HG03521 (cell line): ENCODE data around the gene ATP5F1D.

ENCODE experiments used
- ATAC-seq: cut with Tn5 transposase; IDR thresholded peaks from one replicate; pipeline ENCODE4 v1.9.1; 2021; ENCODE audit warnings: mild to moderate bottlenecking, moderate library complexity; ENCODE audit not compliant: unreplicated experiment

The ATP5F1D gene

DNA sequence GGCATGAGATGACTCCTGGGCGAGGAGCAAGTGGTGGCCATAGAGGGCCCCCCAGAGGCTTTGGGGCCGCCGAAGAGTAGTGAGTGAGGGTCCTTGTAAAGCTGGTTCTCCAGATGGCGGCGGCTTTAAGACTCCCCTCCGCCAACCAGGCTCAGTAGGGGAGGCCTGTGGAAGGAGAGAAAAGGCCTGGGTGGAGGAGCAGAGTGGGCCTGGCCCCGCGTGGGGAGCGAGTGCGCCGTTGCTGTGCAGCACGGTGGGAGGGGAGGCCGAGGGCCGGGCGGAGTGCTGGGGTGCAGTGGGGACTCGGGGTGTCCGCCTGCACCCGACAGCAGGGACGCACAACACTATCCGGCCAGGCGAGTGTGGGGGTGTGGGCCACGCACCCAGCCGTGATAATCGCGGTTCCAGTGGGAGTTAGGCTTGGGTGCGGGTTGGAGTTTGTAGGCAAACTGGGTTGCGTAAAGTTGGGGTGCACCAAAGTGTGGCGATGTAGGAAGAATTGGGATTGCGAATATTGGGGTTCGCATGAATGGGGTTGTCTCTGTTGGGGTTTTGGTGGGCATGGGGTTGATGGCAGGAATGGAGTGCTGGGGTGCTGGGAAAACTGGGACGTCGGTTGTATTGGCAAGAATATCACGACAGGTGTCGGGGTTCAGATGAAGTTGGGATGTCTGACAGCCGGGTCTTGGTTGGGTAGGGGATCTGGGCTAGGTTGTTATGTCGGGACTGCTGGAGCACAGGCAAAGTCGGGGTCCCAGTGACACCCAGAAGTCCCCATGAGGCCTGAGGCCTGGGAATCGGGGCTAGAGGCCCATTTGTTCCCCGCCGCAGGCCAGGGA, 26.9 kb downstream of the ATP5F1D start:
- ATAC-seq, result no peak

DNA sequence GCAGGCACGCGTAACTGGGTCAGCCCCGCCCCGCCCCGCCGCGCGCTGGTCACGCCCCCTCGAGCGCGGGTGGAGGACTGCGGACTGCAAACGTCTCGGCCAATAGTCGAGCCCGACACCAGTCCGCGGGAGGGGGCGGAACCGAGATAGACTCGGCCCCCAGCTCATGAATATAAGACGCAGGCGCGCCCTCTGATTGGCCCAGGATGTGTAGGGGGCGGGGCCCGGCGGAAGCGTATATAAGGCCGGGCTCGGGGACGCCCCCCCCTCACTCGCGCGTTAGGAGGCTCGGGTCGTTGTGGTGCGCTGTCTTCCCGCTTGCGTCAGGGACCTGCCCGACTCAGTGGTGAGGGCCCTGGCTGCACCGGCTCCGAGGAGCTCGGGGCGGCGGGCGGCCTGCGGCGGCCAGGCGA, 27.5 kb downstream of the ATP5F1D start, which contains the start of gene CIRBP:
Gene CIRBP (plus strand): TSS at position 268 of the 413 bp plus-strand sequence. CDS start 1,602 bp downstream, outside the sequence.
- peak; percentile 55 for ATAC-seq

DNA sequence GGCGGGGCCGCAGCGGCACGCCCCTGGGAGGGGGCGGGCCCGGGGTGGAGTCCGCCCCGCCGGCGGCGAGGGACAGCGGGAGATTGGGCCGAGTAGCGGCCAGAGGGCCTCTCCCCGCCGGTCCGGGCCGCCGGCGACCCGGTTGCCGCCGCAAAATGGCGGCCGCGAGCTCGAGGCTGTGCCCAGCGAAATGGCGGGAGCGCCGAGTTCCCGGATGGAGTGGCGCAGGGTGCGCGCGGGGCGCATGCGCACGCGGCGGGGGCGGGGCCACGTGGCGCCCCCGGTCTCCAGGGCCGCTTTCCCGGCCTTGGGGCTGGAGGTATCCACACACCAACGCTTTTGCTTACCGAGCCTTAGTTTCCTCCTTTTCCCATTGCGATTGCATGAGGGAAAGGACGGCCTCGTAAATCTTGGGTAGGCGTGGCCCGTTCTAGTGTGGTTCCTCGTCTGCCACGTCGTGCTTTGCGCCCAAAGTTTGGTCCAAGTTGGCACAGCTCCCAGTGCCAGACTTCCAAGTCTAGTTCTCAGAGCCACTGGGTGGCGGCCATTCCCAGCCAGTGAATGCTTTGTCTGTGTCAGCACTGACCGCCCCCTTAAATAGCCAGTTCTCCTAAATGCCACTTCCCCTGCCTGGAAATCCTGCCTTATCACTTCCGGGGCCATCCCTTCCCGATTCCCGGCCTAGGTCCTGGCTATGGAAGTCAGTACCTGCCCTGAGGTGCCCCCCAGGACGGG, 28.1 kb downstream of the ATP5F1D start:
- peak; percentile 18 for ATAC-seq

DNA sequence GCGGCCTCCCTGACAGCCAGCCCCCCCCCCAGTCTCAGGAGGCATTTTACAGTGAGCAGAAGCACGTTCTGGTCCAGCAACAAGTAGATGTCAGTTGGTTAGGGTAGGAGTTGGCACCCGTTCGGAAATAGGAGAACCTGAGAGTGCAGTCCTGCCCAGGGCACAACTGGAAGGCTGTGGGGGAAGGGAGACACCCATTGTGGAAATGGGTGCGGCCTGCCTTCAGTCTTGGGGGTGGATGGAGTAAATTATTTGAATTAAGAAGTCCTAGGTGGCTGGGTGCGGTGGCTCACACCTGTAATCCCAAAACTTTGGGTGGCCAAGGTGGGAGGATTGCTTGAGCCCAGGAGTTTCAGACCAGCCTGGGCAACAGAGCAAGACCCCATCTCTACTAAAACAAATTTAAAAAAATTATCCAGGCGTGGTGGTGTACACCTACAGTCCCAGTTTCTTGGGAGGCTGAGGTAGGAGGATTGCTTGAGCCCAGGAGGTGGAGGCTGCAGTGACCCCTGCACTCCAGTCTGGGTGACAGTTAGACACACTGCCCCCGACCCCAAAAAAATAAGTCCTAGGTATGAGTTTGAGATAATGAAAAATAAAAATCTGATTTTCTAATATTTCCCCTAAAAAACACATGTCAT, 28.8 kb downstream of the ATP5F1D start:
- ATAC-seq, result no peak

DNA sequence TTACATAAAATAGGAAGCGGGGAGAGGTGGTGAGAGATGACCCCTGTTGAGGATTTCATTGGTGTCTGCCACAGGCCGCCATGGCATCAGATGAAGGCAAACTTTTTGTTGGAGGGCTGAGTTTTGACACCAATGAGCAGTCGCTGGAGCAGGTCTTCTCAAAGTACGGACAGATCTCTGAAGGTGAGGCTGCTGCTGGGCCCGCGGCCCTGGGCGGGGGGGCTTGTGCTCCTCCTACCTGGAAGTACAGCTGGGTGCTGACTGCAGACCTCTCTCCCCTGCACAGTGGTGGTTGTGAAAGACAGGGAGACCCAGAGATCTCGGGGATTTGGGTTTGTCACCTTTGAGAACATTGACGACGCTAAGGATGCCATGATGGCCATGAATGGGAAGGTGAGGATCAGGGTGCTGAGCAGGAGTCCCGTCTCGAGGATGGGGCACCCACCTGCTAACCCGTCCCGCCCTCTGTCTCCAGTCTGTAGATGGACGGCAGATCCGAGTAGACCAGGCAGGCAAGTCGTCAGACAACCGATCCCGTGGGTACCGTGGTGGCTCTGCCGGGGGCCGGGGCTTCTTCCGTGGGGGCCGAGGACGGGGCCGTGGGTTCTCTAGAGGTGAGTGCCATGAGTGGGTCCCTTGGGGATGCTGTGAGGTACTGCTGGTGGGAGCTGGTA, 29.4 kb downstream of the ATP5F1D start:
- ATAC-seq, result no peak

DNA sequence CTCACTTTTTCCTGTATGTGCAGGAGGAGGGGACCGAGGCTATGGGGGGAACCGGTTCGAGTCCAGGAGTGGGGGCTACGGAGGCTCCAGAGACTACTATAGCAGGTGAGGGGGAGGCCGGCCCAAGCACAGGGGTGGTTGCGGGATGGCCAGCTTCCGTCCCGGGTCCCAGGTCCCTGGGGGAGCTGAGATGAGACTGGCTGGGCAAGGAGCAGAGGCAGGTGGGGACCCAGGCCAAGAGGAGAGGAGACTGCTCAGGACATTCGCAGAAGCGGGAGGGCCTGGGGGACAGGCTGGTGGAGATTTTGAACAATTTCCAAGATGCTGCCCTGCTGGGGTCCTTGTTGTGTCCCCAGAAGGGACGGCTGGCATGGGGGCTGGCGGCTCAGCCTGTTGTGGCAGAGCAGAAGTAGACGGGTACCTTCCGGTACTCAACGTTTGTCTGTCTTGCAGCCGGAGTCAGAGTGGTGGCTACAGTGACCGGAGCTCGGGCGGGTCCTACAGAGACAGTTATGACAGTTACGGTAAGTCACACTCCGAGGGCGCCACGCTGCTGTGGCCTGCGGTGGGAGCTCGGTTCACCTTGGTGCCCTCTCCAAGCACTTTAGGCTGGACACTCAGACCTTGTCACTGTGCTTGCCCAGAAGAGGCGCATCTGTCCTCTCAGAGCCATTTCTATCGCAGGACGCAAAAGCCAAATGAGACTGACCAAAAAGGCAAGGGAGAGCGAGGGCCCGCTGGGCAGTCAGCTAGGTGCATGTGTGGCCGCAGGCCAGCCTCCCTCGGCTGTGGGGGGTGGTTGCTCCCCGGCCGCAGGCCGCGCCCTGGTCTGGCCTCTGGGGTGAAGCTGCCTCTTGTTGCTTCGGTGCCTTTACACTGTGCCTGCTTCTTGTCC, 30.2 kb downstream of the ATP5F1D start:
- ATAC-seq, result no peak

DNA sequence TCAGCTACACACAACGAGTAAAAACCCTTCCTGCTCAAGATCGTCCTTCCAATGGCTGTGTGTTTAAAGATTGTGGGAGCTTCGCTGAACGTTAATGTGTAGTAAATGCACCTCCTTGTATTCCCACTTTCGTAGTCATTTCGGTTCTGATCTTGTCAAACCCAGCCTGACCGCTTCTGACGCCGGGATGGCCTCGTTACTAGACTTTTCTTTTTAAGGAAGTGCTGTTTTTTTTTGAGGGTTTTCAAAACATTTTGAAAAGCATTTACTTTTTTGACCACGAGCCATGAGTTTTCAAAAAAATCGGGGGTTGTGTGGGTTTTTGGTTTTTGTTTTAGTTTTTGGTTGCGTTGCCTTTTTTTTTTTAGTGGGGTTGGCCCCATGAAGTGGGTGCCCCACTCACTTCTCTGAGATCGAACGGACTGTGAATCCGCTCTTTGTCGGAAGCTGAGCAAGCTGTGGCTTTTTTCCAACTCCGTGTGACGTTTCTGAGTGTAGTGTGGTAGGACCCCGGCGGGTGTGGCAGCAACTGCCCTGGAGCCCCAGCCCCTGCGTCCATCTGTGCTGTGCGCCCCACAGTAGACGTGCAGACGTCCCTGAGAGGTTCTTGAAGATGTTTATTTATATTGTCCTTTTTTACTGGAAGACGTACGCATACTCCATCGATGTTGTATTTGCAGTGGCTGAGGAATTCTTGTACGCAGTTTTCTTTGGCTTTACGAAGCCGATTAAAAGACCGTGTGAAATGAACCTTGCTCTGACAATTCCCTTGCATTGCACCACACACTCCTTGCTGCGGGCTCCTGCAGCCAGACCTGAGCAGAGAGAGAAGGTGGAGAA, 31.1 kb downstream of the ATP5F1D start:
- no peak for ATAC-seq

DNA sequence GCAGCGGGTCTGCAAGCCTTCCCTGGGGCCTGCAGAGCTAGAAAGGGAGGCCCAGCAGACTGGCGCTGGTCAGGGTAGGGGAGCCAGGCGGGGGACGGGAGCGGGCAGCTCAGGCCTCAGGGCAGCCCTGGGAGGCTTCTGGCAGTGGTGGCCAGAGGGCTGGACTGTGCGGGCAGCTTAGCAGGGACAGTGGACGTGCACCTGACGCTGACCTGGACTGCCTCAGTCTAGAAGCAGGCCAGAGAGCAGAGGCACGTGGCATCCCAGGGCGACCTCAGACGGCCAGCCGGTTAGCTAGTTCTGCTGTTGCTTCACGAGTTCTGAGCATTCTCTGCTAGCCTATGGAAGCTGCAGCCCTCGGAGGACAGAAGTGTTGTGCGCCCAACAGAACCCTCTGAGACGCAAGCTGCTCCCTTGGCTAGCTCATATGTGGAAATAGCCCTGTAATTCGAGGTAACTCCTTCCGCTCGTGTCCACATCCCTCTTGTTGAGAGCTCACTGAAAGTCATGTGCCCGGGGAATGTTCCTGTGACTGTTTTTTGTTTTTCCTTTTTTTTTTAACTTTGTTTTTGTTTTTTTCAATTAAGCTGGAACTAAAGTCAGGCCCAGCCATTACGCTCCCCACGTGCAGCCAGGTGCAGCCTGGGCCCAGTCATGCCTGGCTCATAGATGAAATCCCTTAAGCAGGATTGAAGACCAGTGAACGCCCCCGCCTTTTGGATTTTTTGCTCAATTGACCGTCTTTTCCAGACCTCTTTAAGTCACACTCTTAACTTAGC, 31.9 kb downstream of the ATP5F1D start:
- no peak for ATAC-seq

DNA sequence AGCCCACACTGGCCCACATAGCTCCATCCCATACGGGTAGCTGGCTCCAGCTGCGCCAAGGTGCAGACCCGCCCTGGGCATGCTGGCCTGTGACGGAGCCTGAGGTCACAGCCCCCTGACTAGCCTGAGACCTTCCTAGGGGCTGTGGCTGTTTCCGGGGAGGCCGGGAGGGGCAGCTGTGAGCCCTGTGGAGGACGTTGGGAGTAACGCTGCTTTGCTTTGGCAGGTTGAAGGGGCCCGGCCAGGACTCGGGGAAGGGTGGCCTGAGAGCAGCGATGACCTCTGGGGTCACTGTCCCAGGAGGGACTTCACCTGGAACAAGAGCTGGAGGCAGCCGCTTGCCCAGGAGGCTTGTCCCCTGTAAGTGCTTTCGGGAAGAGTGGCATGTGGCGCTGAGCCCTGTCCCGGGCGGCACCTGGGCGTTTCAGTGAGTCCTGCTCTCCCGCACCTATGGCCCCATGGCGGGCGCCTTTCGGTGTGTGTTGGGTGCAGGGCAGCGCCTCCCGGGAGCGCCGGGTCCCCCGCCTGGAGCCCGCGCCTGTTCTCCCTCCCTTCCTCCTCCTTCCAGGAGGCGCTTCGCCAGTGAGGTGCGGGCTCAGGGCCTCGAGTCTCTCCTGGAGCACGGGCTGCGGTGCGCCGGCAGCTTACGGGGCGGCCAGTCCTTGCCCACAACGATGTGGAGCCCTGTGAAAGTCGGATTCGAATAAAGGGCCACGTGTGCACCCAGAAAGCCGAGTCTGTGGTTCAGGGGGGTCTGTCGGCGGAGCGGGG, 32.7 kb downstream of the ATP5F1D start:
- ATAC-seq, result no peak

DNA sequence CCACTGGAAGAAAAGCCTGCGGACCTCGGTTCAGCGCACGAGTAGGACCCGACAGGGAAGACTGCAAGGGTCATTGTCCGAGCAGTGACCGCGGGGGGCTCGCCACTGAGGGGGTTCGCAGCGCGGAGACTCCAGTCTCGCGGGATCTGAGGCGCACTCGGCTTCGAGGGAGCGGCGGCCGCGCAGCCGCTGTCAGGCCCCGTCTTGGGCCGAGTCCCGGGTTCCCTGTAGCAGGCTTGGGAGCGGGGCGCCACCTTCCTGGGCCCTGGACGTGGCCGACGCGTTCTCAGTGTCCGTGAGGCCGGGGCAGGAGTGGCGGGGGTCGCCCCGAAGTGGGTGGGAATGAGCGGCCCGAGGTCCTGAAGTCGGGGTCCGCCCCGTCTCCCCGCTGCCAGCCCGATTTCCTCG, 33.3 kb downstream of the ATP5F1D start:
- ATAC-seq, result no peak

DNA sequence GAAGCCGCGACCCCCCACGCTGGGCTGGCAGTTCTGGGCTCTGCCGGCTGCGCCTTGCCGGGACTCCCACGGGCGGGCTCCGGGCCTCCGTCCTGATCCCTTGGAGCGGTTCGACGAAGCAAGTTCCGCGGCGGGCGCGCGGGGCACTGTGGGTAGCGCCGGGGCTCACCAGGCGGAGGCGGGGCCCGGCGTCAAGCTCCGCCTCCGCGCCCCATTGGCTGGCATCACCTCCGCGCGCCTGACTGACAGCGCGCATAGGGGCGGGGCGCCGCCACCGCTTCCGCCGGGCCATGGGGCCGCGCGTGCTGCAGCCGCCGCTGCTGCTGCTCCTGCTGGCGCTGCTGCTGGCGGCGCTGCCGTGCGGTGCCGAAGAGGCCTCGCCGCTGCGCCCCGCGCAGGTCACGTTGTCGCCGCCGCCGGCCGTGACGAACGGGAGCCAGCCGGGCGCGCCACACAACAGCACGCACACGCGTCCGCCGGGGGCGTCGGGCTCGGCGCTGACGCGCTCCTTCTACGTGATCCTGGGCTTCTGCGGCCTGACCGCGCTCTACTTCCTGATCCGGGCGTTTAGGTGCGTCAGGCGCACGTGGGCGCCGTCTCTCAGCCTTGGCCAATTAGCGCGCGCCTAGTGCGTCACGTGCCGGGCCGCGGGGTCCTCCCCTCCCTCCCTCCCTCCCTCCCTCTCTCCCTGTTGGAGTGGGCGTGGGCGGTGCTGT, 33.9 kb downstream of the ATP5F1D start, which contains the start of gene FAM174C:
Gene FAM174C (plus strand): TSS at position 271 of the 716 bp plus-strand sequence. CDS start 20 bp downstream, at position 291.
- peak; percentile 74 for ATAC-seq

DNA sequence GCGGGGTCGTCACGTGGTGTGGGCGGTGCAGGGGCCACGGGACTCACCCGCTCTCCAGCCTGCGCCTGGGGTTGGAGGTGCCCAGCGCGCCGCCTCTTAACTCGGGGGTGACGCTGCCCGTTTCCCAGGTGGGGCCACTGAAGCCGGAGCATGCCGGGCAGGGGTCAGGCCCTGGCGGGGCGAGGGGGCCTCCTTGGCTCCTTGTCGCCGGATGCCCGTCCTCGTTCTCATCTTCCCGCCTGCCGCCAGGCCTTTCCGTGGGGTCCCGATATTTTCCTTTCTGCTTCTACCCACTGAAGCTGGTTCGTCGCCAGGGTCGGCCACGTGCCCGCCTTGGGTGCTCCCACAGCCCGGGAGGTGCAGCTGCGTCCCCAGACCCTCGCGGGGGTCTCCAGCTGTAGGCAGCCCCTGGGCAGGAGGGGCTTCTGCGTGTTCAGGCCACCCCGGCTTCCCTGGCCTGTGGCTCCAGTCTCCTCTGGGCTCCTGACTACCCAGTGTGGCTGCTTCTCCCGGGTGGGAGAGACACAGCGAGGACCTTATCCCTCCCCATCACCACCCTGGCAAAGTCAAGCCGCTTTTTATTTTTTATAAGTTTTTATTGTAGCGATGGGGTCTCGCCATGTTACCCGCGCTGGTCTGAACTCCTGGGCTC, 34.6 kb downstream of the ATP5F1D start:
- ATAC-seq, result no peak

DNA sequence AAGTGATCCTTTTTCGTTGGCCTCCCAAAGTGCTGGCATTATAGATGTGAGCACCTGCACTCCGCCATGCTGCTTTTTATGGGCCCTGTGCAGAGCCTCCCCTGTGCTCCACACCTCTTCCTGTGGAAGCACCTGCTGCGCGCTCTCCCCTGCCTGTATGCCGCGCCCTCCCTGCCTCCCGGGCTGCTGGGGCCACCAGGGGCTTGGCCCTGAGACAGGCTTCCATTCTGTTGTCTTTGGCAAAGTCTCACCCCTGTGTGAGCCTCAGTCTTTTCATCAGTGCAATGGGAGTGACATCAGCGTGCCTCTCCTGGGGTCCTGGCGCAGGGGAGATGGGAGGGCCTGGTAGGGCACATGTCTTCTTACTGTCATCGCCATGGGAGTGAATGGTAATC, 35.1 kb downstream of the ATP5F1D start:
- no peak for ATAC-seq

DNA sequence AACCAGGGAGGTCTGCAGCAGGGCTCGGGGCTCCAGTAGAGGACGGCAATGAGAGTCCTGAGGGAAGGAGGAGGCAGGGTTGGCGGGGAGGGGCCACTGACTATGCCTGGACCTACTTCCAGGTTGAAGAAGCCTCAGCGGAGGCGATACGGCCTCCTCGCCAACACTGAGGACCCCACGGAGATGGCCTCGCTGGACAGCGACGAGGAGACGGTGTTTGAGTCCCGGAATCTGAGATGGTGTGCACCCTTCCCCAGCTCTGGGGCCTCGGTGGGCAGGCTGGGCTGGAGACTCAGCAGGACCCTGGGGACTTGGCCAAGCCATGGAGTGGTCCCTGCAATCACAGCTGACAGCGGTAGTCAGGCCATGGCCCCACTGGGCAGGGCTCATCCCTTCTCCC, 35.5 kb downstream of the ATP5F1D start:
- no peak for ATAC-seq

DNA sequence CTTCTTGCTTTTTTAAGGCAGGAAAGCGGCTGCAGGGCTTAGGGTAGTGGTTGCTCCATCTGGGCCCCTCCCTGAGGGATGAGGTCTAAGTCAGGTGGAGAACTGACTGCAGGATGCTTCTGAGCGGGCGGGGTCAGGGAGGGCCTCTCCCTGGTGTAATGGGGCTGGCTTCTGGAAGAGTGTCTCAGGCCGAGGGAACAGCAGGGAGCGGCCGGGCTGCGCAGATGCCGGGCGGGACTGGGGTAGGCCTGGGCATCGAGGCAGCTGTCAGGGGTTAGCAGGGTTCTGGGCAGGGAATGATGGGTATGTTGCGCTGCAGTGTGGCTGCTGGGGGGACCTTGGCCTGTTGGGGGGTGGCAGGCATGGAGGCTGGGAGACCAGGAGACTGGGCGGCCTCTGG, 36.5 kb downstream of the ATP5F1D start:
- ATAC-seq, result no peak
